BE2C (cell line): Measurements from ENCODE around the gene SPNS2.

Experiments
- DNase-seq: peaks from one replicate; pipeline ENCODE4 v3.0.0-alpha.2; 2020
- H3K27me3 ChIP-seq: fragments of 250-450 bp; sonication (Bioruptor Pico); 2 replicates; pipeline ENCODE4 v1.5.1; 2020; ENCODE audit warnings: mild to moderate bottlenecking
- H3K36me3 ChIP-seq: fragments of 250-450 bp; sonication (Bioruptor Pico); 2 replicates; pipeline ENCODE4 v1.5.1; 2020; ENCODE audit warnings: mild to moderate bottlenecking
- H3K4me1 ChIP-seq: fragments of 250-450 bp; sonication (Bioruptor Pico); 2 replicates; pipeline ENCODE4 v1.5.1; 2020
- H3K4me3 ChIP-seq: 2 replicates; pipeline ENCODE4 v1.5.1; 2011; ENCODE audit warnings: low read depth, low read length
- H3K9me3 ChIP-seq: fragments of 250-450 bp; sonication (Bioruptor Pico); 2 replicates; pipeline ENCODE4 v1.5.1; 2020
- TF ChIP-seq, protein P1 (sequence below): IDR thresholded peaks from 2 replicates; pipeline ENCODE4 v1.5.1; 2012; ENCODE audit warnings: mild to moderate bottlenecking, low read depth, low read length

The SPNS2 gene

DNA sequence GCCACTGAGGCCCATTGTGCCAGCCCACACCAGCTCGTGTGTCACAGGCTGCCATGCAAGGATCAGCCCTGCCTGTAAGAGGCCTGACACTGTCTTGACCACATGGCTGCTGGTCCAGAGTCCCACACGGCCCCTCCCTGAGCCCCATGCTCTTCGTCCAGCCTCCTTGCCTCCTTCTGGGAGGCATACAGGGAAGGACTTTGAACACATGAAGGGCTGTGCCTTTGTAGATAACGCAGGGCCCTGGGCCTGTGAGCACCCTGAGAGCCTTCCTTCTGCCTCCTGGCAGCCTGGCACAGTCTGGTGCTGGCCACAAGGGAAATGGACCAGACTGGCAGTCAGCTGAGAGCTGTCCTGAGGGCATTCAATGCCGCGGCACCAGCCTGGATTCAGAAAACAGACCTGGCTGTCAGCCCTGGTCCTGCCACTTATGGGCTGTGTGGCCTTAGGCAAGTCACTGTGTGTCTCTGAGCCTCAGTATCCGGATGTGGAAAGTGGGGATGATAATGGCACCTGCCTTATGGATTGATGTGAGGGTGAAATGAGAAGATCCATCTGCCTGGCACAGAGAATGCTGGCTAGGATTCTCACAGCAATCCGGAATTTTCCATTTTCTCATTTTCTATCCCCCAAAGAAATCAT, 19.2 kb upstream of the SPNS2 start:
- H3K27me3 ChIP-seq: no peaks in the 10 kb centered on the region

DNA sequence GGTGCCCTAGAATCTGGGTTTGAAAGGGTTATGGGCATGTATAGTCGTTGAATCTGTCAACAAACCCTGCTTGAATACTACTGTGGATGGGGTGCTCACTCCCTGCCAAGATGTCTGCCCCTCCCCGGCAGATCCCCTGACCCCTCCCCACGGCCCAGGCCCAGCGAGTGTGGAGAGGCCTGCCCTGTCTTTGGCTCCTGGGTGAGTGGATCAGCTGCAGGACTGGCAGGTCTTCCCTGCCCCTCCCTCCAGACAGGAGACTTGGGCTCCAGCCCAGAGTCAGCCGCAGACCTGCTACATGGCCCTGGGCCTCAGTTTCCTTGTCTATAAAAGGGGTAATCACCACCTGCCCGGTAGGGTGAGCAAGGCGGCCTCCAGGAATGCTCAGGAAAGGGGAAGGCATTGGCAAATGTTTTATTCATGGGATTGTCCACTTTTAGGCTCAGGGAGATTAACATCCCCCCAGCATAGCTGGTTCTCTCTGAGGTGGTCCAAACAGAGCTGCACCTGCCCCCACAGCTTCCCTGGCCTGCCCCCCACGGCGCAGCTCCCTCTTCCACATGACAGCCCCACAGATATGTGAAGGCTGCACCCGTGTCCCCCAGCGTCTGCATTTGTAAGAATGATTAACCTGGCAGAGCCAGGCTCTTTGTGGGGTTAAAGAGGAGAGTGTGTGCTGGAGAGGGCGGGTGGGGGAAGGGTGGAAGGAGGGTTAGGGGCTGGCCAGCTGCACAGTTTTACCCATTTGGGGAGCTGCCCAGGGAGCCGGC, 18.5 kb upstream of the SPNS2 start:
- Histone ChIP-seq H3K36me3 (no peaks in the 10 kb centered on the region), H3K9me3 (no peaks in the 10 kb centered on the region), H3K27me3 (no peaks in the 10 kb centered on the region), H3K4me3 (no peak overlapping the region), H3K4me1 (no peaks in the 10 kb centered on the region)
- TF ChIP-seq, protein P1, sequence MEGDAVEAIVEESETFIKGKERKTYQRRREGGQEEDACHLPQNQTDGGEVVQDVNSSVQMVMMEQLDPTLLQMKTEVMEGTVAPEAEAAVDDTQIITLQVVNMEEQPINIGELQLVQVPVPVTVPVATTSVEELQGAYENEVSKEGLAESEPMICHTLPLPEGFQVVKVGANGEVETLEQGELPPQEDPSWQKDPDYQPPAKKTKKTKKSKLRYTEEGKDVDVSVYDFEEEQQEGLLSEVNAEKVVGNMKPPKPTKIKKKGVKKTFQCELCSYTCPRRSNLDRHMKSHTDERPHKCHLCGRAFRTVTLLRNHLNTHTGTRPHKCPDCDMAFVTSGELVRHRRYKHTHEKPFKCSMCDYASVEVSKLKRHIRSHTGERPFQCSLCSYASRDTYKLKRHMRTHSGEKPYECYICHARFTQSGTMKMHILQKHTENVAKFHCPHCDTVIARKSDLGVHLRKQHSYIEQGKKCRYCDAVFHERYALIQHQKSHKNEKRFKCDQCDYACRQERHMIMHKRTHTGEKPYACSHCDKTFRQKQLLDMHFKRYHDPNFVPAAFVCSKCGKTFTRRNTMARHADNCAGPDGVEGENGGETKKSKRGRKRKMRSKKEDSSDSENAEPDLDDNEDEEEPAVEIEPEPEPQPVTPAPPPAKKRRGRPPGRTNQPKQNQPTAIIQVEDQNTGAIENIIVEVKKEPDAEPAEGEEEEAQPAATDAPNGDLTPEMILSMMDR: no peak
- DNase-seq: no peak

More for the DNA sequence above, 19.2 kb upstream of the SPNS2 start:
- TF ChIP-seq, protein P1: no peak
- Histone ChIP-seq H3K9me3 (no peaks in the 10 kb centered on the region), H3K4me1 (no peaks in the 10 kb centered on the region), H3K36me3 (no peaks in the 10 kb centered on the region), H3K4me3 (no peak overlapping the region)
- DNase-seq: no peak

DNA sequence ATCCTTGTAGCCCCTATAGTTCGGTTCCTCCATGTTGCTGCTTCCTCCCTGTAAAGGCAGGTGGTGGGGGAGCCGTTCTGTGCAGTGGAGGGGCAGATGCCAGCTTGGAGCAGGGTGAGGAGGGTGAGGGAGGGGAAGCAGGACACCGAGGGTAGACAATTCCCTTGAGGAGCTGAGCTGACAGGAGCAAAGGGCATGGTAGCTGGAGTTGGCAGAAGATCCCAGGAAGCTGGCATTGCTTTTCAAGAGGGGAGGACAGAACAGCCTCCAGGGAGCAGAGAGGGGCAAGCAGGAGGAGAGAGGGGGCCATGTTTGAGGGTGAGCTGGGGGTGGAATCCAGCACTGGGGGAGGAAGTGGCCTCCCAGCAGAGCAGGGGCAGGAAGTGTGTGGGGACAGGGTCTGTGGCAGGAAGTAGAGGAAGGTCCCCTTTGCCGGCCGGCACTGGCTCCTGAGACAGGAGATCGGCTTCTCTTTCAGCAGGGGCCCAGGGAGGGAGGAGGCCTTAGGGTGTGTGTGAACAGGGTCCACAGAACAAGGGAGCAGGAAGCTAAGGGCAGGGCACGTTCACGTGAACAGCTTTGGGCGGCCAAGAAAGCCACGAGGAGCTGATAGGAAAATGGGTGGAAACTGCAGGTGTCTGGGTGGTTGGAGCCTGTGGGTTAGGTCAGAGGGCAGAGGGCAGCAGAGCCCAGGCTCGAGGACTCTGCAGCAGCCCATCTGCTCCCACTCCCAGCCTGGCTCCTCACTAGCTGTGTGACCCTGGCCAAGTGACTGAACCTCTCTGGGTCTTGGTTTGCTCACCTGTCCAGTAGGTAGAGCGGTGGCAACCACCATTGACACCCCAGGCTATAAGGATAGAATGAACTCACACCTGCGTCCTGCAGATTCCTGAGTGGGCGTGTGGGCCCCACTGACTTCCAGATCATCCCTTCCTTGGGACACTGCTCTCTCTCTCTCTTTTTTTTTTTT, 17.5 kb upstream of the SPNS2 start:
- no peaks in the 10 kb centered on the region for H3K36me3 ChIP-seq
- TF ChIP-seq, protein P1: no peak
- no peak overlapping the region for H3K4me3 ChIP-seq
- H3K4me1 ChIP-seq: no peaks in the 10 kb centered on the region
- no peaks in the 10 kb centered on the region for H3K27me3 ChIP-seq
- no peaks in the 10 kb centered on the region for H3K9me3 ChIP-seq
- DNase-seq: no peak

DNA sequence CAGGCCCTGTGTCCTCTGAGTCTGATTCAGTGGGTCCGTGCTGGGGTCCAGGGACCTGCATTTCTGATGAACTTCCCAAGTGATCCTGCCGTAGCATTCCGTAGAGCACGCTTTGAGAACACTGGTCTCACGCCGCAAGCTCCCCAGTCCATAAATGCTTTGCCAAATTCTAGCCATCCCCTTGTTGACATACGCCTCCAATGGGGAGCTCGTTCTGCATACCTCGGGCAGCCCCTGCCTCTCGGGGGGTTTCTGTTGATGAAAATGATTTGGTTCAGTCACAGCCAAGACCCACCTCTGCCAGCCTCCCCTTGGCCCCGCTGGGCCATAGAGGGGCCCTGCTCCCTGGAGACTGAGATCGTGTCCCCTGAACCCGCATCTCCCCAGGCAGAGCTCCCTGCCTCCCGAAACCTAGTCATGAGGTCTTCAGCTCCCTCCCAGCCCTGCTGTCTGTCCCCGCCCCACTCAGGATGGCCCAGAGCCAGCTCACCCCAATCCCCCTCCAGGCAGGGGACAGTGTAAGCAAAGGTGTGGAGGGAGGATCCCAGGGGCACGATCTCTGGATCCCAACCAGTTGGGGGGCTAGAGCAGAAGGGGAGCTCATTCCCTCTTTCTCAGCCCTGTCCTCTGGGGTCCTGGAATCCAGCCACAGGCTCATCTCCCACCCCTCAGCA, 16.2 kb upstream of the SPNS2 start:
- TF ChIP-seq, protein P1: no peak
- Histone ChIP-seq H3K4me1 (no peaks in the 10 kb centered on the region), H3K36me3 (no peaks in the 10 kb centered on the region), H3K9me3 (no peaks in the 10 kb centered on the region), H3K4me3 (no peak overlapping the region), H3K27me3 (no peaks in the 10 kb centered on the region)
- DNase-seq: no peak

DNA sequence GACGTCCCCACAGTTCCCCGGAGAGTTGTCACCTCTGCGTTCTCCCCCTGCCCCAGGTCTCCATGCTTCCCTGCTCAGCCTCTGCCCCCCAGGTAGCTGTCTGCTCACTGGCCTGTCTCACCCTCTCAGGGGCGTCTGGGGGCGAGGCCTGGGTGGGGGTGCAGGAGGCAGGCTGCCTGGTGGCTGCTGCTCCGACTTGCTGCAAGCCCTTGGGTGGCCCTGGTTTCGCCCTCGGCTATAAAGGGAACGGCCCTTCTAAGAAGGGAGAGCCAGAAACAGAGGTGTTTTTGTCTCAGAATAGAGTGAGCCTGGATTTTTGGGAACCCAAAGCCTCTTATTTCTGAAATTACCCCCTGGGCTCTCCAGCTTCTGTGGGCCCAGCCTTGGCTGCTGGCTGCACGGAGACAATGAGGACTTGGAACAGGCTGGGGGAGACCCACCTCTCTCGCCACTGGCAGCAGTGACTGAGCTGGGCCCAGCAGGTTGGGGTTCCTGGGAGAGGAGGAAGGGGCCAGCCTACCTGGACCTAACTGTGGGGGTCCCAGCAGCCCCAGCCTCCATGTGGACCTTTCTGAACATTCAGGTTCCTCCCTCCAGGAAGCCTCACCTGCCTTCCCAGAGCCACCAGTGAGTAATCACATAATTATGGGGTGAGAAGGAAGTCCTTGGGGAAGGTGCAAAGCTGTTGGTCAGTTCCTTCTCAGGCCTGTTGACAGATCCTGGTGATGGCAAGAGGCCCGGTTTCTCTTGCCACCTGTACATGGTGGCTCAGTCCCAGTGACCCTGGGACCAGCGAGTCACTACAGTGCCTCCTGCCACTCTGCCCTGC, 15.5 kb upstream of the SPNS2 start:
- no peaks in the 10 kb centered on the region for H3K27me3 ChIP-seq
- TF ChIP-seq, protein P1: no peak
- H3K36me3 ChIP-seq: no peaks in the 10 kb centered on the region
- no peaks in the 10 kb centered on the region for H3K4me1 ChIP-seq
- no peak overlapping the region for H3K4me3 ChIP-seq
- H3K9me3 ChIP-seq: no peaks in the 10 kb centered on the region
- DNase-seq: no peak
